ENCODE measurements around the gene TCEANC2. TPM values are rescaled to one million over a fixed set of nuclear protein-coding genes. Genes with fewer than 3 reads are reported as not detected.

Gene TCEANC2
- total and polyA plus RNA-seq, 4 donors: 0.89 to 2.1 (median 1.7) TPM

DNA sequence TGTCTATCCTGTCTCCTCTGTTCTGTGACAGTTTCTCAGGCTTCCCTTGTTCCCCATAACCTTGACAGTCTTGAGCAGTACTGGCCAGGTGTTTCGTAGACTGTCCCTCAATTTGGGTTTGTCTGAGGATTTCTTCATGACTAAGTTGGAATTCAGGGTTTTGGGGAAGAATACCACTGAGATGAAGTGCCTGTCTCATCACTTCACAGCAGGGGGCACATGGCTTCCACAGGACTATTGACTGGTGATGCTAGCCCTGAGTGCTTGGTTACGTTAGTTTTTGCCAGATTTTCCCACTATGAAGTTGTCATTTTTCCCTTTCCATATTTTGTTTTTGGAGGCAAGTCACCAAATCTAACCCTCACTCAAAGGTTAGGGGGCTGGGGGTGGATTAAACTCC, 53.7 kb downstream of the TCEANC2 start:
- no peak for DNase-seq (ENCODE audit: low spot score)
- WGBS: 75% methylated on average over 2 of the region's 2 CpGs

DNA sequence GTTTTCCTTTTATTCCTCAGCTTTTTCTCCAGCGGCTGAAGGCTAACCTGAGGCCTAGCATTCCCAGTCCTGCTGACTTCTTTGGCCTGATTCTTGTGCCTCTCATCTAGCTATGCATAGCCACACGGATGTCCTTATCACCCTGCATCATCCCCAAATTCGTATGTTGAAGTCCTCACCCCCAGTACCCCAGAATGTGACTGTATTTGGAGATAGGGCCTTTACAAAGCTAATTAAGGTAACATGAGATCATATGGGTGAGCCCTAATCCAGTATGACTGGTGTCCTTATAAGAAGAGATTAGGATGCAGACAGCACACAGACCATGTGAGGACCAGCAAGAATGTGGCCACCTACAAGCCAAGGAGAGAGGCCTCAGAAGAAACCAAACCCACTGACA, 54.7 kb downstream of the TCEANC2 start:
- Histone ChIP-seq H3K9me3 (ENCODE audit: control insufficient read depth in 4 of 4, low read length in 3 of 4) (no peaks in the 10 kb centered on the region), H3K9ac (ENCODE audit: low read depth in 1 of 2, low read length in 2 of 2) (no peak overlapping the region), H3K27me3 (ENCODE audit: control insufficient read depth in 4 of 4, insufficient read depth in 4 of 4, low read length in 3 of 4) (no peaks in the 10 kb centered on the region), H3K27ac (ENCODE audit: low read depth in 1 of 2, low read length in 2 of 2) (no peak overlapping the region), H3K4me1 (ENCODE audit: control insufficient read depth in 4 of 4, insufficient read depth in 4 of 4, low read length in 3 of 4) (no peaks in the 10 kb centered on the region), H3K4me3 (ENCODE audit: low read depth in 1 of 3, low read length in 3 of 3) (no peak overlapping the region), H3K36me3 (ENCODE audit: control insufficient read depth in 4 of 4, insufficient read depth in 3 of 4, low read depth in 1 of 4, low read length in 3 of 4) (no peaks in the 10 kb centered on the region)
- TF ChIP-seq, protein P1, sequence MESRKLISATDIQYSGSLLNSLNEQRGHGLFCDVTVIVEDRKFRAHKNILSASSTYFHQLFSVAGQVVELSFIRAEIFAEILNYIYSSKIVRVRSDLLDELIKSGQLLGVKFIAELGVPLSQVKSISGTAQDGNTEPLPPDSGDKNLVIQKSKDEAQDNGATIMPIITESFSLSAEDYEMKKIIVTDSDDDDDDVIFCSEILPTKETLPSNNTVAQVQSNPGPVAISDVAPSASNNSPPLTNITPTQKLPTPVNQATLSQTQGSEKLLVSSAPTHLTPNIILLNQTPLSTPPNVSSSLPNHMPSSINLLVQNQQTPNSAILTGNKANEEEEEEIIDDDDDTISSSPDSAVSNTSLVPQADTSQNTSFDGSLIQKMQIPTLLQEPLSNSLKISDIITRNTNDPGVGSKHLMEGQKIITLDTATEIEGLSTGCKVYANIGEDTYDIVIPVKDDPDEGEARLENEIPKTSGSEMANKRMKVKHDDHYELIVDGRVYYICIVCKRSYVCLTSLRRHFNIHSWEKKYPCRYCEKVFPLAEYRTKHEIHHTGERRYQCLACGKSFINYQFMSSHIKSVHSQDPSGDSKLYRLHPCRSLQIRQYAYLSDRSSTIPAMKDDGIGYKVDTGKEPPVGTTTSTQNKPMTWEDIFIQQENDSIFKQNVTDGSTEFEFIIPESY (IDR thresholded peaks at IDR 0.05): no peak
- no peak for TF ChIP-seq EGR1 (IDR thresholded peaks at IDR 0.05; ENCODE audit: low read depth in 2 of 2)
- DNase-seq (ENCODE audit: low spot score): no peak
- 95% methylated on average over 3 of the region's 3 CpGs for WGBS

More for the DNA sequence above, 53.7 kb downstream of the TCEANC2 start:
- peaks cover 0 to under 1% (median 0%) of the 10 kb centered on the region in 4 donors for H3K36me3 ChIP-seq (ENCODE audit: control insufficient read depth in 4 of 4, insufficient read depth in 3 of 4, low read depth in 1 of 4, low read length in 3 of 4)
- no peaks in the 10 kb centered on the region for H3K27me3 ChIP-seq (ENCODE audit: control insufficient read depth in 4 of 4, insufficient read depth in 4 of 4, low read length in 3 of 4)
- no peak overlapping the region for H3K9ac ChIP-seq (ENCODE audit: low read depth in 1 of 2, low read length in 2 of 2)
- H3K4me1 ChIP-seq (ENCODE audit: control insufficient read depth in 4 of 4, insufficient read depth in 4 of 4, low read length in 3 of 4): no peaks in the 10 kb centered on the region
- no peaks in the 10 kb centered on the region for H3K9me3 ChIP-seq (ENCODE audit: control insufficient read depth in 4 of 4, low read length in 3 of 4)
- H3K27ac ChIP-seq (ENCODE audit: low read depth in 1 of 2, low read length in 2 of 2): no peak overlapping the region
- TF ChIP-seq SP1 (IDR thresholded peaks at IDR 0.05) (no peak), RAD21 (IDR thresholded peaks at IDR 0.05) (peak; percentile 17 to 29)
- no peak overlapping the region for H3K4me3 ChIP-seq (ENCODE audit: low read depth in 1 of 3, low read length in 3 of 3)

DNA sequence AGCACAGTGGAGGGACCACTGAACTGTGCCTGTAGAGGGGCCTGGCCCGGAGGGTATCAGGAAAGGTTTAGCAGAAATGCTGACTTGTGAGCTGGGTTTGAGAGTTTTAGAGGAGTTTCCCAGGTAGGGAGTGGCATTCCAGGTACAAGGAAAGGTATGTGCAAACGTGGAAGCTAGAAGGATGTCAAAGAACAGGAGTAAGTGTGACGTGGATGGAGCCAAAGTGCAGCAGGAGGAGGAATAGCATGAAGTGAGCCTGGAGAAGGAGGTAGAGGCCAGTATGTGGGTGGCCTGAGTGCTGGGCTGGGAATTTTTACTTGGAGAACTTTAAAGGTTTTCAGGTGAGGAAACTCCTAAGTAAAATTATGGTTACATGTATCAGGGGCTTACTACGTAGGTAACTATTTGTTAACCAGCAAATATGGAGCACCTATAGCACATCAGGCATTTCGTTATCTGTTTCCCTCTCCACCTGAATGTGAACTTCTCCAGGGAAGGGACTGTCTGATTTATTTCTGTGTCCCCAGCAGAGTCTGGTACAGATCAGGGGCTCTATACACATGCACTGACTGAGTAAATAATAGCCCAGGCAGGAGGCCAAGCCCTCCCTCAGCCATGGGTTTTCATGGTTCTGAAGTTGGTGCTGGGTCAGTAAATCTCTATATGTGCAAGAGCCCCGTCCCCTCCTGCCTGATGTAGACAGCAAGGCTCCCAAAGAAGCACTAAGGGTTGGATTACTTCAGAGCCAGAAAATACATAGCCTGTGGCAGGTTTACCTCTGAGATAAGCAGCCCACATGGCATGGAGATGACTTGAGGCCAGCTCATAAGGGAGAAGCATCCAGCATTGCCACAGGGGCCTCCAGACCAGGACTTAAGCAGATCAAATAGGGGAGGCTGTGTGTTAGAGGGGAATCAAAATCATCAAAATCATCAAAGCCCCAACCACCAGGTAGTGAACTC, 56.0 kb downstream of the TCEANC2 start:
- Histone ChIP-seq H3K9ac (ENCODE audit: low read depth in 1 of 2, low read length in 2 of 2) (no peak overlapping the region), H3K27me3 (ENCODE audit: control insufficient read depth in 4 of 4, insufficient read depth in 4 of 4, low read length in 3 of 4) (no peaks in the 10 kb centered on the region), H3K4me1 (ENCODE audit: control insufficient read depth in 4 of 4, insufficient read depth in 4 of 4, low read length in 3 of 4) (no peaks in the 10 kb centered on the region), H3K36me3 (ENCODE audit: control insufficient read depth in 4 of 4, insufficient read depth in 3 of 4, low read depth in 1 of 4, low read length in 3 of 4) (no peaks in the 10 kb centered on the region), H3K27ac (ENCODE audit: low read depth in 1 of 2, low read length in 2 of 2) (no peak overlapping the region), H3K9me3 (ENCODE audit: control insufficient read depth in 4 of 4, low read length in 3 of 4) (no peaks in the 10 kb centered on the region), H3K4me3 (ENCODE audit: low read depth in 1 of 3, low read length in 3 of 3) (no peak overlapping the region)
- 83% methylated on average over 6 of the region's 6 CpGs for WGBS
- DNase-seq (ENCODE audit: low spot score): no peak
- TF ChIP-seq, protein P1 (IDR thresholded peaks at IDR 0.05): no peak
- TF ChIP-seq FOXA2 (IDR thresholded peaks at IDR 0.05) (no peak), FOXA1 (IDR thresholded peaks at IDR 0.05) (no peak), RXRA (IDR thresholded peaks at IDR 0.05) (no peak), TAF1 (conservative IDR thresholded peaks at IDR 0.05) (no peak), RAD21 (IDR thresholded peaks at IDR 0.05) (no peak), JUND (IDR thresholded peaks at IDR 0.05) (no peak), HNF4A (conservative IDR thresholded peaks at IDR 0.05) (no peak), YY1 (IDR thresholded peaks at IDR 0.05) (no peak), SP1 (IDR thresholded peaks at IDR 0.05) (no peak)
- TF ChIP-seq, protein P2, sequence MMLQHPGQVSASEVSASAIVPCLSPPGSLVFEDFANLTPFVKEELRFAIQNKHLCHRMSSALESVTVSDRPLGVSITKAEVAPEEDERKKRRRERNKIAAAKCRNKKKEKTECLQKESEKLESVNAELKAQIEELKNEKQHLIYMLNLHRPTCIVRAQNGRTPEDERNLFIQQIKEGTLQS (IDR thresholded peaks at IDR 0.05): no peak
- TF ChIP-seq, protein P3, sequence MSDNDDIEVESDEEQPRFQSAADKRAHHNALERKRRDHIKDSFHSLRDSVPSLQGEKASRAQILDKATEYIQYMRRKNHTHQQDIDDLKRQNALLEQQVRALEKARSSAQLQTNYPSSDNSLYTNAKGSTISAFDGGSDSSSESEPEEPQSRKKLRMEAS (IDR thresholded peaks at IDR 0.05): no peak
